Midbrain (tissue), 1 donor: ENCODE data around the gene B3GNT5.

ENCODE experiments used
- DNase-seq: peaks from one replicate; lab custom pipeline; 2025; lab: John Stamatoyannopoulos, UW

Gene B3GNT5

DNA sequence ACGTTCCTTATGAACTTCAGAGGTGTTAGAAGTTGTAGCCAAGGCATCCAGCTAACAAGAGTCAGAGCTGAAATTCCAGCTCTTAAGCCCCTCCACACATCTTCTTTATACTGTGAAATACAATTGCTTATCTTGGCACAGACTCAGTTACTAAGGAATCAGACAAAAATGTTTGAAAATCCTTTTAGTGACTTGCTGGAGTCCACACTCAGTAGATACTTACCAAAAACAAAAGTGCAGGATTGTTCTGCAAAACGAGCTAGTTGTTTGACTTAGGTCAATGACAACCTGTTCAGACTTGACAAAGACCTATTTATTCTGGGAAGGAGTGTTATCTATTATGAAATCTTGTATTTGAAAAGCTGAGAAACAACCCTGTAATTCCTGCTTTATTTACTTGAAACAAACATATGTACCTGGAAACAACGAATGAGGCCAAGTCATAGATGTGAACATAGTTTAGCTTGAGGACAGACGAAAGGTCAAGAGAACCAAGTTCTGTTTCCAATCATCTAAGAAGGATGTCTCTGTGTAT is 38.5 kb downstream of the B3GNT5 start:
- DNase-seq: no peak

DNA sequence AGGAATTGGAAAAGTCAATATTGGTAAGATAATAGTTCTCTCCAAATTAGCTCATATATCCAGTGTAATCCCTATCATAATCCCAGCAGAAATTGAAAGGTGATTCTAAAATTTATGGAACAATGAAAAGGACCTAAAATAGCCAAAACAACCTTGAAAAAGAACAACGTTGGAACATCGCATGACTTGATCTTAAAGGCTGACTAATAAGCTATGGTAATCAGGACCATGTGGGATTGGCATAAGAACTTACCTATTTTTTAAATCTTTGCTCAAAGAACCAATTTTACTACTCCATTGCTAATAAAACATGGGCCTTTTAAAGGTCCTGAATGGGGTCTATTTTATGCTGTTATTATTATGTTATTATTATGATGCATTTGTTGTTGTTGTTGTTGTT is 40.9 kb downstream of the B3GNT5 start:
- no peak for DNase-seq

- DNase-seq: no peak
These were observed 42.2 kb downstream of the B3GNT5 start for GRCh38 chr3:183295211-183295610.

DNA sequence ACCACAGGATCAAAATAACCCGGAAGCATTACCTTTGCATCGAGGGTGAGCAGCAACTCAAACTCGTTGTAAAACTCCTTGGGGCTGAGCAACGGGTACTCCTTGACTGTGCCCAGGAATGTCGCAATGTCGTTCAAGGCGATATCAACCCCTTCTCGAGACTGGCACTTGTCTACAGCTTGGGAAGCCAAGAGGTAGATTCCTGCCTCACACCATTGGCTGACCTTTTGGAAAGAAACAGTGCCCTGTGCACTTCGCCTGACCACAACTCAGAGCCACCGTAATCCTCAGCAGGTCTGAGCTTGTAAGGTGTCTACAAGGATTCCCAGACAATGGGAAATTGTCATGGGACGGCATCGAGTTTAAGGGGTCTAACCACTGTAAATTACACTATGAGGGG is 43.9 kb downstream of the B3GNT5 start:
- DNase-seq: no peak

DNA sequence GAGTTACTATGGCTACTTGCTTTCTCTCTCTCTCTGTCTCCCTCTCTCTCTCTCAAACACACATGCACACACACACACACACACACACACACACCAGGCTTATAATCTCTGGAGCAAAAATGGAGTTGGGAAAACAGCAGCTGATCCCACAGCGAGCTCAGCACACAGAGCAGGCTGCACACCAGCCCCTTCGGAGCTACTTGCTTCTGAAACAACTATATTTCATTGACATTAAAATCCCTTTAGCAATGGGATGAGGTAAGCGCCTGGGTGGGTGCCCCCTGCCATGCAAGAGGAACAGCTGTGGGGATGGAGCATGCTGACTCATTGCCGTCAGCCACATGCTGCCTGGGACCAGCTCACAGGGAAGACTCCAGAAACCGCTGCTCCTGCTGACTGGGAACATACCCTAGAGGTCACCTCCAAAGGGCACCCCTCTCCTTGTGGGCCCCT is 45.7 kb downstream of the B3GNT5 start:
- peak; percentile 41 for DNase-seq

DNA sequence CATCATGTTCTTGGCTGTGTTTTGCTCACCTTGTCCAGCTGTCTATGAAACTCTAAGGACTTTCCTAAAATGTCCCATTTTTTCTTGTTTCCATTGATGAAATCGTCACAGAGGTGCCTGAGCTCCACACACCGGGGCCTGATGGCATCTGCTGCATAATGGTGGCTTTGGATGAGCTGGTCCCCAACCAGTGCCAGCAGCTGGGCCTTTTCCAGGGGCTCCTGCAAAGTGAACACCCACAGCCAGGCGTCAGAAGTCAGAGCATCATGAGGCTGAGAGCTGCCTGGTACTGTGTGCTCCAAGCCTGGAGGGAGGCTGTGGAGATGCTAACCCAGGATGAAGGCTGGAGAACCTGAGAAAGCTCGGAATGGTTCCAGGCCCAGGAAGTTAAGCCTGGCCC is 46.9 kb downstream of the B3GNT5 start:
- no peak for DNase-seq

DNA sequence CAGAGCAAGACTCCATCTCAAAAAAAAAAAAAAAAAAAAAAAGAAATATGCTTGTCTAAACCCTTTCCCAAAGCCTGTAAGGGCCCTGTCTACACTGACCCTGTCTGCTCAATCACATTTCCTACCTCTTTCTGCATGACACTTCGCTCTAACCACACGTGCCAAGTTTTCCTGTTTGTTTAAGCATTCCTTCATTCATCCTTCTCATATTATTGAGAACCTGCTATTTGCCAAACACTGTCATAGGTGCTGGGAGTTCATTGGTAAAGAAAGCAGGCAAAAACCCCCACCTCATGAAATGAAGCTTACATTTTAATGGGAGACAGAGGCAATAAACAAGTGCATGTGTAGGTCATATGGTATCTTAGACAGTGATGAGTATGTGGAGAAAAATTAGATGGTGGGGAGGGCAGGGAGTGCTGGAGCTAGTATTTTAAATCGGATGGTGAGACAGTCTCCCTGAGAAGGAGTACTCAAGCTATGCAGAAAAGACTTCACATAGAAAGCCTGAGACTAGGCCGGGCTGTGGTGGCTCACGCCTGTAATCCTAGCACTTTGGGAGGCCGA is 48.0 kb downstream of the B3GNT5 start:
- no peak for DNase-seq

GRCh38 chr3:183301937-183302580 is 49.0 kb downstream of the B3GNT5 start:
- DNase-seq: no peak

- no peak for DNase-seq
These were observed 50.6 kb downstream of the B3GNT5 start for GRCh38 chr3:183303690-183304089.

GRCh38 chr3:183306798-183307671 is 54.0 kb downstream of the B3GNT5 start:
- peak; percentile 58 for DNase-seq

DNA sequence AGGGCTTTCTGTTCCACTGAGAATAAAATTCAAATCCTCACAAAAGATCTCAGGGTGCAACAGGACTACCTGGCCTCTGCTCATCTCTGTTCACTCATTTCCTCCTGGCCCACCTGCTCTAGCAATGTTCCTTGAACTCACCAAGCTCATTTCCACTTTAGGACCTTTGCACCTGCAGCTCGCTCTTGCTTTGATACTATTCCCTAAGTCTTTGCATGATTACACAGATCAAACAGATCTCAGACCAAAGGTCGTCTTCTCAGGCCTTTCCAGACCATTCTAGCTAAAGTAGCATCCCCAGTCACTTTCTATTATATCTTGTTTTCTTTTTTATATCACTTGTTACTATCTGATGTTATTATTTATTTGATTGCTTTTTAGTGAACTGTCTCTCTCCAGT is 54.7 kb downstream of the B3GNT5 start:
- no peak for DNase-seq

DNA sequence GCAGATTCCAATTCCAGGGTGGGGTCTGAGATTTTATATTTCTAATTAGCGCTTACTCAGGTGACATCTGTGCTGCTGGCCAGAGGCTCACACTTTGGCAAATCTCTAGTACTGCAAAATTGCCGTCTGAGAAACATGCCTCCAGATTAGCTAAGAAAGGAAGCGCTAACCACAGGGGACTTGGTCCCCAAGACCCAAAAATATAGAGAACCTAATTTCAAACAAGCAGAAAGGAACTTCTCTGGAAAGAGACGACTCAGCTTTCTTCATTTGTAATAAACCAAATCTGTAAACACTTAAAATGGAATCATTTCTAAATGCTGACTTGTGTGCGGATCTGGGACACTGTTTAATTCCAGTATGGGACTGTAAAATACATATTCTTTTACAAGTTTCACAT is 55.7 kb downstream of the B3GNT5 start:
- DNase-seq: peak; percentile 6

GRCh38 chr3:183309276-183309675 is 56.2 kb downstream of the B3GNT5 start:
- DNase-seq: no peak

- DNase-seq: no peak
These were observed 57.9 kb downstream of the B3GNT5 start for GRCh38 chr3:183310936-183311335.

GRCh38 chr3:183312433-183312832 is 59.4 kb downstream of the B3GNT5 start:
- DNase-seq: no peak

DNA sequence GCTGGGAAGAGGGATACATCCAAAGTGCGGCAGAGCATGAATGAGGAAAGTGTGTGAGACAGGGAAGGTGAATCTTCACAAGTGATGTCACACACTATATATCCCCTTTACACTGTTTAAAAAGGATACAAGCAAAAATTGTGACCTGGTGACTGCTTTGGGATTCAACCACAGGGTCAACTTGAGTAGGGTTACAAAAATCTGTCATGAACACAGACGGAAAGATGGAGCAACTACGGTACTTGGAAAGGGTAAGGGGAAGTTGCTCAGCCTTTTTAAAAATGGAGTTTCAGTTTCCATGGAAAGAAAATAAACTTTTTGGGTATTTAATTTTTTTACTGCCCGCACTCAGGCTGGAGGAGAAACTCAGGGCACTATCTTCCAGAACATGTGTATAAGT is 60.3 kb downstream of the B3GNT5 start:
- DNase-seq: no peak

DNA sequence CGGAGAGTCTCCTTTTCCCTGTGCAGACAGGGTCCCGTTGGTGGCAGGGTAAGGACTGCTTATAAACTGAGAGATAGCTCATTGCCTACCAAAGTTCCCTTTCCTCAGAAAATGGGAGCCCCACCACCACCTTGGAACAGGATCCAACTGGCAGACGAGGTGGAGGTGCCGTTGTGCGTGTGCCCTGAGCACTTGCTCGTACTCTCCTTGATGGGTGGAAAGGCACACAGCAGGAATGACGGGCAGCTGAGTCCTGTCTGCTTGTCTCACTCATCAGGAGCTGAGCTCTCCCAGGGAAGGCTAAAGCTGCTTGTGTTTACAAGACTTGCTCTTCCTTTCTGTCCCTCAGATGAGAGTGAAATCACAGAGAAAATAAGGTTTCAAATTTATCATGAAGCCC is 60.7 kb downstream of the B3GNT5 start:
- no peak for DNase-seq

GRCh38 chr3:183315739-183316138 is 62.7 kb downstream of the B3GNT5 start:
- DNase-seq: no peak

DNA sequence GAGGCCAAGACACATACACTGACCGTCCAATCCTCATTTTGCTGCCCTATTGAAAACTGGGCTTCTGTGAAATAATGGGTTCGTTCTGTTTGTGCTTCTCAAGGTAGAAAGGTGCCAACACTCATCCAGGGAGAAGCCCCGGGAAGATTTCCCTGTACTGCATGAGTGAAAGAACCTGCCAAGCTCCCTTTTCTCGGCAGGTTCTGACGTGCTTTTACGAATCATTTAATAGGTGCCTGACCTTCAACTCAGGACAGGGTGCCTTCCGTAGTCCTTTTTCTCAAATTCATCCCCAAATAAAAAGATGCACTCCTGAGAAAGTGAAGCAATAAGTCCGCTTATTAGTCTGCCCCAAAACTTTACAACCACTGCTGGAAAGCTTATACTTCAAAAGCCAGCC is 64.2 kb downstream of the B3GNT5 start:
- no peak for DNase-seq

DNA sequence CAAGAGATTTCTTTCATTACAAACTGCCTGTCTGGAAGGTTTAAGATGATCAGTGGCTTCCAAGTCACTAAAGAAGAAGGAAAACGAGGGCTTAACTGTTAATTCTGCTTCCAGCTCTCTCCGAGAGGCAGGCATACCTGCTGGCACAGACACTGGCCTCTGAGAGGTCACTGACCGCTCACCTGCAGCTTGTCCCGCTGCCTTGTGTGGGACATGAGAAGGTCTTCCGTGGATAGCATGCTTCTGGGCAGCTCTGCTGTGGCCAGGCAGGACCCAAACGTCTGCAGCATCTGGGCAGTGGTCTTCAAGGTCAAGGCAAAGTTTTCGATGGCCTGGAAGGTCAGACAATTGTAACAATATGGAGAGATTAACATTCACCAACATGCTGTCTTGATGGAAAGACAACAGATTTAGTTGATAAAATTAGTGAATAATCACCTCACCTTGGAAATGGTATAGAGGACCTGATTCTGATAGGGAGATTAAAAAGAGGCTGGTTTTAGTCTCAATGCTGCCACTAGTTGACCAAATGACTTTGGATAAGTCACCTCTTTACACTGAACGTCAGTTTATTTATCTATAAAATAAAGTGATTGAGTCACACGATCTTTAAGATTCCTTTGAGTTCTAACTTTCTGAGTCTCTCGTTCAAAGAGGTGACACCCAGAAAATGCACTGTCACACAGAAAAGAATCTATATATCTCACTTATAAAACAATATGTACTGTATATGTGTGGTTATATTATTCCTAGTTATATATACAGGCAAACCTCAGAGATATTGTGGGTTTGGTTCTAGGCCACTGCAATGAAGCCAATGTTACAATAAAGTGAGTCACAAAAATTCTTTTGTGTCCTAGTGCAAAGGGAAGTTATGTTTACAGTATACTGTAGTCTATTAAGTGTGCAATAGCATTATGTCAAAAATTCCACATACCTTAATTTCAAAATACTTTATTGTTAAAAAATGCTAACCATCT is 65.1 kb downstream of the B3GNT5 start:
- DNase-seq: no peak

GRCh38 chr3:183318877-183319276 is 65.8 kb downstream of the B3GNT5 start:
- DNase-seq: no peak

DNA sequence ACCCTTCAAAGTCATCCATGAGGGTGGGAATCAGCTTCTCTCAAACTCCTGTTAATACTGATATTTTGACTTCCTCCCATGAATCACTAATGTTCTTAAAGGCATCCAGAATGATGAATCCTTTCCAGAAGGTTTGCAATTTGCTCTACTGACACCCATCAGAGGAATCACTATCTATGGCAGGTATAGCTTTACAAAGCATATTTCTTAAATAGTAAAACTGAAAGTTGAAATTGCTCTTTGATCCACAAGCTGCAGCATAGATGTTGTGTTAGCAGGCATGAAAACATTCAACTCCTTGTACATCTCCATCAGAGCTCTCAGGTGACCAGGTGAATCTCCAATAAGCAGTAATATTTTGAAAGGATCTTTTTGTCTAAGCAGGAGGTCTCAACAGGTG is 66.3 kb downstream of the B3GNT5 start:
- DNase-seq: no peak
